HG03342 (cell line): Measurements from ENCODE around the gene POU4F3.
A peak's percentile ranks its signal among the peaks of the same experiment; 100 is the strongest.
"Not testable (repeated sequence)": the region's sequence is repeated elsewhere in the genome, so short reads cannot be mapped to it uniquely, and the experiment has no call there.

Source experiments
- ATAC-seq: cut with Tn5 transposase; IDR thresholded peaks from one replicate; pipeline ENCODE4 v1.9.1; 2021; ENCODE audit warnings: mild to moderate bottlenecking, moderate library complexity; ENCODE audit not compliant: unreplicated experiment

Gene POU4F3

GRCh38 chr5:146338774-146339714 is at the start of gene POU4F3:
Gene POU4F3, plus strand, starts transcription at chr5:146338839. Its CDS starts 274 bp downstream, at chr5:146339113.
- no peak for ATAC-seq

DNA sequence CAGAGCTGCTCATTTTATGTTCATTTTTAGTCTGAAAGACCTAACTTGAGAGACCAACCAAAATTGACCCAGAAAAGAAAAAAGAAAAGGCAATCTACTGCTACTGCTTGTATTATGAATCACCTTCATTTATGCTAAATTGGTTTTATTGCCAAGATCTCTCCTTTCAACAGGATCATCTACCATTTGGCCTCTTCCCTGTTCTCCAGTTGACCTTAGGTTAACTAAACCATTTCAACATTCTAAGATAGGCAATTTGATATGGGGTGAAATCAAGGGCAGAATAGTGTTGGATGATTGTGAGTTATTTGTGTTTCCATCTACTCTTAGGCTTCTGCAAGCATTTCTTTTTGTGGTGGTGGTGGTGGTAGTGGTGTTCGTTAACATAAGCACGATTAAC is 48.3 kb upstream of the POU4F3 start:
- no peak for ATAC-seq

GRCh38 chr5:146291421-146292074 is 47.1 kb upstream of the POU4F3 start:
- peak; percentile 92 for ATAC-seq

DNA sequence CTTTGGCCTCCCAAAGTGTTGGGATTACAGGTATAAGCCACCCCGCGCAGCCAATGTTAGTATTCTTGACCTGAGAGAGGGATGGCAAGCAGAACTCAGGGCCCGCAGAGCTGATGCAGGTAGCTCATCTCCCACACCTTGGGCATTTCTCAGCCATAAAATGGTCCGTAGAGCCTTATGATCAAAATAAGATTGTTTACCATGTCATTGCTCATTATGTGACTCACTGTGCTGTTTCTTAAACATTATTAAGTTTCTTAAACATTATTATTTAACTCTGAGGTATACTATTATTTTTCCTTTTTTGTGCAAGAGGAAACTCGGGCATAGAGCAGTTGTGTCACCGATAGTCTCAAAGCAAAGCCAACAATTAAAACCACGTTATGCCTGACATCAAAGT is 42.4 kb upstream of the POU4F3 start:
- no peak for ATAC-seq

DNA sequence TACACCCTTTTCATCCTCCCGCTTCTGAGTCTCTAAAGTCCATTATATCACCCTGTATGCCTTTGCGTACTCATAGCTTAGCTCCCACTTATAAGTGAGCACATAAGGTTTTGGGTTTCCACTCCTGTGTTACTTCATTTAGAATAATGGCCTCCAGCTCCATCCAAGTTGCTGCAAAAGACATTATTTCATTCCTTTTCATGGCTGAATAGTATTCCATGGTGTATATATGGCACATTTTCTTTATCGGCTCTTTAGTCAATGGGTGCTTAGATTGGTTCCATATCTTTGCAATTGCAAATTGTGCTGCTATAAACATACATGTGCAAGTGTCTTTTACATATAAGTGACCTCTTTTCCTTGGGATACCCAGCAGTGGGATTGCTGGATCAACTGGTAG is 39.7 kb upstream of the POU4F3 start:
- not testable (repeated sequence) for ATAC-seq

DNA sequence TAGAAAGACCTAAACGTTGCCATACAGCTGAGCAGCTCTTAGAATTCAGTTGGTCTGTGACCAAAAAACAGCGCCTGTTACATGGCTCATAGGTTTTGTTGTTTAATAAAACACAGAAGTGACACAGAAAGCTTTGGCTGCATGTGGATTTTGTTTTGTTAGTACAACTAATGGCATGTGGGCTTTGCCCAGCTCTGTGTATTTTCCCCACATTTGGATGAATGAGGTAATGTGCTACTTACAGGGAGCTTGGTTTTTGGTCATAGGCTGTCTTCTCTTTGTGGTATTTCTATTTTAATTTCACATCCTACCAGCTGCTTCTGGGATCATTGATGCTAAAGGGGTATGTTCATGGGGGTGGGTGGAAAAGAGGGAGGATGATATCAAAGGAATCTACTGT is 37.0 kb upstream of the POU4F3 start:
- no peak for ATAC-seq

DNA sequence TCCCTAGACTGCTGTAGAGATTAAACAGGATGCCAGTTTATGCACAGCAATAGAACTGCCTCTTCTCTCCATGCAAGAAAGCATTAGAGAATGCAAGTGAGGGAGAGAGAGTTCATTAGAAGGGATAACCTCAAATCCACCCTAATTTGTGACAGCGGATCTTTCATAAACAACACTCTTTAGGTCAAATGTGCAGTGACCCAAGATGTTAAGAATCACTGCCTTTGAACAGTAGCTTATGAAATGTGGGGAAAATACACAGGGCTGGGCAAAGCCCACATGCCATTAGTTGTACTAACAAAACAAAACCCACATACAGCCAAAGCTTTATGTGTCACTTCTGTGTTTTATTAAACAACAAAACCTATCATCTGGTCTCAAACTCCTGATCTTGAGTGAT is 36.2 kb upstream of the POU4F3 start:
- ATAC-seq, result no peak

DNA sequence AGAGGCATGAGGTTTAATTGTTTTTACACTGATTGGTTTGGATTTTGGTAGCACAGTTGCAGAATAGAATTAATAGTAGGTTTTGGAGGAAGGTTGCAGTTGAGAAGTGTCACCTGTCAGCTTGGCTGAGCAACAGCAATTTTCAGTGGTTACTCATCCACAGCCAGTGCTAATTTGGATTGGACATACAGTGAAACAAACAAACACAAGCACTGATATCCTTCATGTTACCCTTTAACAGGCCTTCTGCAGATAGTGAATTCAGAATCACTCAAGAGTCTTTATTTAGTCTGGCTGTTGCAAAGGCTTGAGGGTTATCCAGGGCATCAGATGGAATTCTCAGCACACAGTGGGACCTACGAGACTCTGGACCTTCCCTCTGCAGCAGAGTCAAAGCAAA is 31.8 kb upstream of the POU4F3 start:
- no peak for ATAC-seq

DNA sequence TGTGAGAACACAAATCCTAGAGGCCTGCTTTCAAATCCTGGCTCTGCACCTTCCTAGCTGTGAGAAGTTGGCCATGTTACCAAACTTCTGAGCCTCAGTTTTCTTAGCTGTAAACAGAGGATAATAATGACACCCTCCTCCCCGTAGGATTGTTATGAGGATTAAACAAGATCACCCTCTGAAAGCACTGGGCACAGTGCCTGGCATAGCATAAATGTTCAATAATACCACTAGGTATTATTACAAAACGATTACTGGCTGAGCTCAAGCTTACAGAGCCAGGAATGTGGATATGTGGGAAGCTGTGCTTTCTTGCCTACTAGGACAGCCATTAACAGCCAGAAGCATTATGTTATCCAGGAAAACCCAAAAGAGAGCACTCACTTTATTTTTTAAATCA is 30.8 kb upstream of the POU4F3 start:
- ATAC-seq, result no peak

- ATAC-seq, result no peak
These were observed 28.1 kb upstream of the POU4F3 start for GRCh38 chr5:146310540-146310939.

DNA sequence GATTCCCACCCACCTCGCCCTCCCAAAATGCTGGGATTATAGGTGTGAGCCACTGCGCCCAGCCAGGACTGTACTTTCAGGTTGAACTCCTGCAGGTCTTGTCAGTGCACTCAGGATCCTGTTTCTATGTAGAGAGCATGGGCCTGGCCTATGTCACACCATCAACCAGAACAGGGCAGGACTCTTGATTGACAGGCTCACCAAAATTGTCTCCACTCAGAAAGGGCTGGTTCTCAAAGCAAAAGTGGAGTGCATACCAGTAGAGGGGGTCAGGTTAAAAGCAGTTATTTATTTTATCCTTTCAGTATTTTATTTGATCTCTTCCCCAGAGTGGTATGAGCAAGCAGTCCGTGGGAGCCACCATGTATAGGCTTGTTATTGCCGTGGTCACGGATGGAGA is 27.4 kb upstream of the POU4F3 start:
- ATAC-seq, result no peak

DNA sequence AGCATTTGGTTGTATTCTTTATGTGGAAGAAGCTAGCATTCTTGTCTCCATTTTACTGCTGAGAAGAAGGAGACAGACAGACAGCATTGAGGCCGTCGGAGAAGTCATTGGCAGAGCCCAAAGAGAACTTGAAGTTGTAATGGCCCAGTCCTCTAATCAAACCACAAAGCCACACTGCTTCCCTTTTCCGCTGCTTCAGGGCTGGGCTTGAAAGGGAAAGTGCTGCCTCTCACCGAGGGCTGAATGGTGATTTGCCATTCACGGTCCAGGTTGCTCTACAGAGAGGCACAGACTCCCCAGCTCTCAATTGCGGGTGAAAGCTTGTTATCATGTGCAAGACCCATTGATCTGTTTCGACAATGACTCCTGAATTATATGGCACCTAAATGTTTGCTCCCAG is 25.6 kb upstream of the POU4F3 start:
- no peak for ATAC-seq

GRCh38 chr5:146321571-146321970 is 17.1 kb upstream of the POU4F3 start:
- ATAC-seq, result no peak

DNA sequence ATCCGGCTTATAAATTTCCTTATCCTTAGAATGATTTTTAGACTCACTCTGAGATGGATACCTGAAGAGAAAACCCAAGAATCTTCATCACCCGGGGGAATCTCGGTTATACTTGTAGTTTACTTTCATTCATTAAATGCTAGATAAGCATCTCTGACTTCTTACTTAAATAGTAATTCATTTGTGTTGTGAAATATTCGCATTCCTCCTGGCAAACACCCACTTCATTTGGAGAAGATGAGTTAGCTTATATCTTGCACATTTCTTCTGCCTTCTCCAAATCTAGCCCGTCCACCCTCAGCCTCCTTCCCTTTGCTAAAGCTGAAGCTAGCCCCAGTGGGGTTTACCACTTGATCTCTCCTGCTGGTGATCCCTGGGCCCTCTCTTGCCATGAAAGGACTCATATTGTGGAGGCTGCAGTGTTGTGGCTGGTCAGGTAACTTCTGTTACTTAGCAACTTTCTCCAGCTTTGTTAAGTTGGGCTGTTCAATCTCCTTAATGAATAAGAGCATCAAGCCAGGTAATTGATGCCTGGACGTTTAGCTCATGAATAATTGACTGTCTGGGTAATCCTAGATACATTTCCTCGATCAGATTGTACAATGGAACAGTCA is 11.3 kb upstream of the POU4F3 start:
- no peak for ATAC-seq

DNA sequence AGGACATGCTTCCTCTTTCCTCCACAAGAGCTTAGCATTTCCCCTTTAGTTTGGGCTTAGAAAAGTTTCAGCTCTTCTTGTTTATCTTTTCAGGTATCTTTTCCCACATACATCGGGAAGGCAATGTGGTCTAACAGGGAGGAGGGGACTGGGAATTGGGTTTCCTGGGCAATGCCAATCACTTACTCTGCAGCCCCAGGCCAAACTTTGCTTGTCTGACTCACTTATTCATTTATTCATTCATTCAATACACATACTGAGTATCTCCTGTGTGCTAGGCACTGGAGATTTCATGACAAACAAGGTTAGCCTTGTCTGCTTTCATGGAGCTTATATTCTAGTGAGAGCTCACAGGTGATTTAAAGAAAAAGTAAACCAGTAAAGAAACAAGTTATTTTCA is 10.7 kb upstream of the POU4F3 start:
- ATAC-seq, result no peak

DNA sequence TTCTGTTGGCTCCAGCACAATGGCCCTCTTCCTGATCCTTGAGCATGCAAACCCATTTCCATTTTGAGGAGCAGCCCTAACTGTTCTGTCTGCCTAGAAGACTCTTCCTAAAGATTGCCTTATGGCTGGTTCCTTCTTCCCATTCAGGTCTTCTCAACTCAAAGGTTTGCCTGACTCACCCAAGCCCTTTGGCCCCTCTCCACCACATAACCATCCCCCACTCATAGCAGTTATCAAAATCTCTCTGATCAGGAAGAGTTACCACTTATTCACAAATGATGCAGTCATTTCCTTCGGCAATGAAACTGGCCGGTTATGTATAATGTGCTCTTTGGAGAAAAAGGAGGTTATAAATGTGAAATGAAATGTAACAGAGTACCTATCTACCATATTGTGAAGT is 8.9 kb upstream of the POU4F3 start:
- no peak for ATAC-seq

- no peak for ATAC-seq
These were observed 7.2 kb upstream of the POU4F3 start for GRCh38 chr5:146331423-146331822.

DNA sequence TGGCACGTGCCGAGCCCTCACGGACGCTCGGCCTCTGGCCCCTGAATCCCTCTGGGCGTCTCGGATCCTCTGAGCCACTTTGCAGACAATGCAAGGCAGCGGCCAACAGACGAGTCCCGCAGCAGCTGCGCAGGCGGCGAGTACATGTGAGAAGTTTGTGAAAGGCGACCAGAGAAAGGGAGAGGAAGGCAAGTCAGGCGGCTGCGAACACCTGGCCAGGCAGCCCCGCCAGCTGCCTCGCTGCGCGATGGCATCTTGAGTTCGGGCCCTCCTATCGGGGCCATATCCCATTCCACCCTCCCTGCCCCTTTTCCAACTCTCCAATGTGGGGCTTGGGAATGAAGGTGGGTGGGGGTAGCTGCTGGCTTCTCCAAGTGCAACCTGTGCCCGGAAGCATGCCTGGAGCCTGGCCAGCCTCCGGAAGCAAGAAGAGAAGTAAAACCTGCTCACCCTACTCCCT is 4.5 kb upstream of the POU4F3 start:
- ATAC-seq, result no peak

DNA sequence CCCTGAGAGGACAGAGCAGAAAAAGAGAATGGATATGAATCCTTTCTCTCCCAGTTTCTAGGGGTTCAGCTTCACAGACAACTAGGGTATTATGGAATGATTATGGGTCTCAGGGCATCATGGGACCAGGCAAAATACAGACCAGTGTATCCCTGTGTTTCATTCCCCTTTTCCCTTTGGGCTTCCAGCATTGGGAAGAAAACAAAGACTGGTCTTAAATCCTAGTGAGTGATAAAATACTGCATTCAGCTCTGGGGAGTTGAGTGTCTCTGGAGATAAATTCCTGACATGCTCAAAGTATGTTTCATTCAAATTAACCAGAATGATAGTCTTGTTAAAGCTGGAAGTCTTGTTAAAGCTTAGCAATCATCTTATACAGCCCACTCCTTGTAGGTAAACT is 2.4 kb upstream of the POU4F3 start:
- no peak for ATAC-seq

GRCh38 chr5:146337264-146337904 is 1.3 kb upstream of the POU4F3 start:
- no peak for ATAC-seq

- ATAC-seq, result no peak
These were observed 711 bp upstream of the POU4F3 start for GRCh38 chr5:146337928-146338327.
